Fibroblast of lung (primary cell): ENCODE data around the gene TBC1D10B.

Experiments
- EZH2 ChIP-seq: IDR thresholded peaks from 2 replicates; pipeline ENCODE4 v1.5.1; 2012; ENCODE audit warnings: low read length, control low read depth, mild to moderate bottlenecking; ENCODE audit errors: missing control alignments
- TF ChIP-seq, protein P1 (sequence below), 2 donors: IDR thresholded peaks in 1 of 2; conservative IDR thresholded peaks in 1 of 2; 1 replicate in 1 of 2; 2 replicates in 1 of 2; pipeline ENCODE4 v1.5.1; 2011 to 2012; ENCODE audit warnings: low read length in 2 of 2, control low read depth in 1 of 2, inconsistent platforms in 1 of 2, low read depth in 1 of 2, mild to moderate bottlenecking in 1 of 2

DNA sequence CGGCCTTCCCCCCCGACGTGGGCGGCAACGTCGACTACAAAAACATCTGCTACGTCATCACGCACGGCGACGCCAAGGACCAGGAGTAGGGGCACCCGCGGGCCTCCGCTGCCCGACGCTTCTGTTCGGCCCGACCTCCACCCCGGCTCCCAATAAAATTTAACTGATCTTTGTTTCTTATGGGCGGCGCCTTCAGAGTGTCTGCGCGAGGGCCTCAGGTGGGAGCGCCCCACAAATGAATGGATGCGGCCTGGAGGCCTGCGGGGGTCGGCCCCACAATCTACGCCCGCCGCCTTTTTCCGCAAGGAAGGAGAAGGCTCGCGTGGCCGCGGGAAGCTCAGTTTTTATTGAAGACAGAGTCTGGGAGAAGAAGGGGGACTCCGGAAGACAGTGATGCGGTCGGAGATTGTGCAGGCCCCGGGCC, 7.5 kb upstream of the TBC1D10B start:
- TF ChIP-seq, protein P1, sequence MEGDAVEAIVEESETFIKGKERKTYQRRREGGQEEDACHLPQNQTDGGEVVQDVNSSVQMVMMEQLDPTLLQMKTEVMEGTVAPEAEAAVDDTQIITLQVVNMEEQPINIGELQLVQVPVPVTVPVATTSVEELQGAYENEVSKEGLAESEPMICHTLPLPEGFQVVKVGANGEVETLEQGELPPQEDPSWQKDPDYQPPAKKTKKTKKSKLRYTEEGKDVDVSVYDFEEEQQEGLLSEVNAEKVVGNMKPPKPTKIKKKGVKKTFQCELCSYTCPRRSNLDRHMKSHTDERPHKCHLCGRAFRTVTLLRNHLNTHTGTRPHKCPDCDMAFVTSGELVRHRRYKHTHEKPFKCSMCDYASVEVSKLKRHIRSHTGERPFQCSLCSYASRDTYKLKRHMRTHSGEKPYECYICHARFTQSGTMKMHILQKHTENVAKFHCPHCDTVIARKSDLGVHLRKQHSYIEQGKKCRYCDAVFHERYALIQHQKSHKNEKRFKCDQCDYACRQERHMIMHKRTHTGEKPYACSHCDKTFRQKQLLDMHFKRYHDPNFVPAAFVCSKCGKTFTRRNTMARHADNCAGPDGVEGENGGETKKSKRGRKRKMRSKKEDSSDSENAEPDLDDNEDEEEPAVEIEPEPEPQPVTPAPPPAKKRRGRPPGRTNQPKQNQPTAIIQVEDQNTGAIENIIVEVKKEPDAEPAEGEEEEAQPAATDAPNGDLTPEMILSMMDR (conservative IDR thresholded peaks at IDR 0.05 in 1 of 2, IDR thresholded peaks at IDR 0.05 in 1 of 2; ENCODE audit: low read depth in 1 of 2, low read length in 2 of 2): no peak
- TF ChIP-seq EZH2: no peak
